Spleen (tissue), 11 donors: ENCODE measurements around the gene RBBP8NL. TPM values are rescaled to one million over a fixed set of nuclear protein-coding genes. Genes with fewer than 3 reads are reported as not detected.

ENCODE experiments used
- DNase-seq: peaks from one replicate; pipeline ENCODE4 v3.0.0-alpha.2; 2020
- H3K27ac ChIP-seq, 8 donors: fragments of 200-600 bp; sonication (generic) in 7 of 8; 1 replicate in 4 of 8; 2 replicates in 4 of 8; pipeline versions ENCODE4 v1.5.0 to v1.8.0; 2016 to 2021; ENCODE audit warnings: inconsistent platforms in 4 of 8, mild to moderate bottlenecking in 4 of 8, moderate library complexity in 1 of 8
- H3K27me3 ChIP-seq, 7 donors: fragments of 200-600 bp; sonication (generic) in 6 of 7; replicated peaks in 1 of 7; 1 replicate in 4 of 7; 2 replicates in 3 of 7; pipeline versions ENCODE4 v1.5.0 to v1.8.0; 2016 to 2021; ENCODE audit warnings: inconsistent platforms in 3 of 7, mild to moderate bottlenecking in 1 of 7
- H3K36me3 ChIP-seq, 6 donors: fragments of 200-600 bp; sonication (generic) in 5 of 6; 1 replicate in 4 of 6; 2 replicates in 2 of 6; pipeline versions ENCODE4 v1.5.0 to v1.8.0; 2016 to 2021; ENCODE audit warnings: inconsistent platforms in 2 of 6
- H3K4me1 ChIP-seq, 6 donors: fragments of 200-600 bp; sonication (generic) in 5 of 6; 1 replicate in 3 of 6; 2 replicates in 3 of 6; pipeline versions ENCODE4 v1.5.0 to v1.8.0; 2016 to 2021; ENCODE audit warnings: inconsistent platforms in 3 of 6
- H3K4me3 ChIP-seq, 8 donors: fragments of 200-600 bp; sonication (generic) in 7 of 8; 1 replicate in 4 of 8; 2 replicates in 4 of 8; pipeline versions ENCODE4 v1.5.0 to v1.8.0; 2016 to 2021; ENCODE audit warnings: inconsistent platforms in 4 of 8, mild to moderate bottlenecking in 4 of 8, moderate library complexity in 2 of 8
- H3K9me3 ChIP-seq, 8 donors: fragments of 200-600 bp; sonication (generic) in 7 of 8; 1 replicate in 4 of 8; 2 replicates in 4 of 8; pipeline versions ENCODE4 v1.5.0 to v1.8.0; 2016 to 2021; ENCODE audit warnings: inconsistent platforms in 4 of 8
- CTCF ChIP-seq, 11 experiments: fragments of 200-600 bp in 7 of 11; fragments of 450-650 bp in 4 of 11; sonication (generic) in 4 of 11; IDR thresholded peaks in 8 of 11; conservative IDR thresholded peaks in 3 of 11; 1 replicate in 7 of 11; 2 replicates in 4 of 11; pipeline versions ENCODE4 v1.4.0 to v1.8.0; 2016 to 2021; ENCODE audit warnings: antibody characterized with exemption in 11 of 11, inconsistent platforms in 4 of 11, mild to moderate bottlenecking in 1 of 11
- POLR2A ChIP-seq, 3 donors: fragments of 450-650 bp; IDR thresholded peaks; one replicate each; pipeline ENCODE4 v1.5.1; 2017; ENCODE audit warnings: antibody characterized with exemption in 3 of 3, mild to moderate bottlenecking in 1 of 3
- POLR2AphosphoS5 ChIP-seq, 3 donors: sonication (generic); formaldehyde crosslinking; IDR thresholded peaks; one replicate each; pipeline ENCODE4 v1.5.1; 2017; ENCODE audit warnings: antibody characterized with exemption in 3 of 3
- WGBS, 5 donors: extraction: QIAGEN DNeasy Blood & Tissue Kit in 3 of 5; methylation state at CpG; one replicate each; pipeline versions ENCODE4 v1.1.5 to v1.1.7; 2013 to 2018; 5-methylcytosine and 5-hydroxymethylcytosine counted together
- intact Hi-C: fragments of 100-400 bp; cut with DNase I; formaldehyde crosslinking; loops from one replicate; pipeline ENCODE4 v1.15.0; 2023; ENCODE audit warnings: low total_unique reads
- polyA plus RNA-seq, 3 donors: library from polyadenylated mRNA; stranded (reverse); fragments of 200-250 nt; gene quantifications; one replicate each; pipeline ENCODE4 v1.2.1, GENCODE V29; 2013
- total RNA-seq, 7 donors: library from RNA; depleted of rRNA in 3 of 7; stranded (reverse); fragments of >200 nt in 3 of 7; fragmentation: NEBNext Ultra II Directional in 4 of 7; extraction: Animal tissue kit (Norgen Biotek cat#: 25700) in 4 of 7; gene quantifications; one replicate each; pipeline versions ENCODE4 v1.1.0 to v1.2.1, GENCODE V29; 2016 to 2021
- donor health status: healthy with polysubstance abuse.
- donor health status: DM: no; HTN: no; CAD: no; lungs with moderate emphysema.
- donor health status: DM: no; HTN: no; CAD: no.
- donor health status: Bipolar disorder and iron deficiency.
- donor health status: healthy.
- donor health status: DM: no; HTN: no; CAD: no.
- donor health status: DM: yes; HTN: yes; CAD: no.

The RBBP8NL gene
- total and polyA plus RNA-seq, 10 donors = 0.03 TPM; not detected in 9

GRCh38 chr20:62360854-62361798, 66.2 kb downstream of the RBBP8NL start:
- WGBS, 5 donors = 68 to 78% (median 72%) methylated on average over 24 to 25 of the region's 25 CpGs
- peaks cover 21 to 95% (median 71%) of the 10 kb centered on the region in 6 donors for H3K4me1 ChIP-seq
- no peaks in the 10 kb centered on the region for H3K9me3 ChIP-seq
- TF ChIP-seq POLR2AphosphoS5 (IDR thresholded peaks at IDR 0.05) (no peak), POLR2A (IDR thresholded peaks at IDR 0.05) (no peak), CTCF (IDR thresholded peaks at IDR 0.05 in 8 of 11, conservative IDR thresholded peaks at IDR 0.05 in 3 of 11) (no peak)
- peaks cover 0 to 19% (median 0%) of the 10 kb centered on the region in 6 donors for H3K36me3 ChIP-seq
- peak overlapping the region in 6 of 8 donors; percentile 22 to 70 (median 52) for H3K27ac ChIP-seq
- H3K4me3 ChIP-seq = no peak overlapping the region
- intact Hi-C loops = no loop called here
- no peak for DNase-seq
- peaks cover 0 to 19% (median 2%) of the 10 kb centered on the region in 7 donors for H3K27me3 ChIP-seq

Other genes with a start within 250 kb of the RBBP8NL start
- gene MTG2, start 244.5 kb downstream of the RBBP8NL start, total RNA-seq = 10 to 100 TPM; 22.6 to 39.8 (median 37.5) TPM
- gene MTG2, start 244.5 kb downstream of the RBBP8NL start, polyA plus RNA-seq = 10 to 100 TPM; 26.9 to 41.3 (median 37.7) TPM
- not detected for gene HRH3, start 207.3 kb downstream of the RBBP8NL start, total RNA-seq
- not detected for gene HRH3, start 207.3 kb downstream of the RBBP8NL start, polyA plus RNA-seq
- gene OSBPL2, start 189.0 kb downstream of the RBBP8NL start, total RNA-seq = 10 to 100 TPM; 40.6 to 81.7 (median 64.8) TPM
- 10 to 100 TPM in 2 of 3 donors, 1 to 10 TPM in 1; 9.2 to 19.6 (median 14.0) TPM for gene OSBPL2, start 189.0 kb downstream of the RBBP8NL start, polyA plus RNA-seq
- 100 to 1,000 TPM in 2 of 7 donors, 10 to 100 TPM in 5; 67.1 to 112 (median 82.3) TPM for gene ADRM1, start 124.5 kb downstream of the RBBP8NL start, total RNA-seq
- 10 to 100 TPM; 60.5 to 95.6 (median 74.7) TPM for gene ADRM1, start 124.5 kb downstream of the RBBP8NL start, polyA plus RNA-seq
- 100 to 1,000 TPM in 4 of 7 donors, 10 to 100 TPM in 3; 69.8 to 203 (median 108) TPM for gene LAMA5, start 60.2 kb downstream of the RBBP8NL start, total RNA-seq
- 100 to 1,000 TPM in 2 of 3 donors, 10 to 100 TPM in 1; 46.5 to 266 (median 128) TPM for gene LAMA5, start 60.2 kb downstream of the RBBP8NL start, polyA plus RNA-seq
- gene RPS21, start 40.4 kb downstream of the RBBP8NL start, total RNA-seq = 1,000 to 10,000 TPM; 1,168 to 3,909 (median 1,666) TPM
- over 10,000 TPM in 2 of 3 donors, 1,000 to 10,000 TPM in 1; 9,792 to 11,722 (median 10,372) TPM for gene RPS21, start 40.4 kb downstream of the RBBP8NL start, polyA plus RNA-seq
- gene CABLES2, start 20.3 kb downstream of the RBBP8NL start, total RNA-seq = 1 to 10 TPM; 3.9 to 5.9 (median 4.1) TPM
- gene CABLES2, start 20.3 kb downstream of the RBBP8NL start, polyA plus RNA-seq = 1 to 10 TPM; 2.0 to 2.7 (median 2.4) TPM
- gene GATA5, start 48.5 kb upstream of the RBBP8NL start, total RNA-seq = under 1 TPM in 2 of 7 donors, not detected in 5; 0.13 to 0.19 TPM
- gene GATA5, start 48.5 kb upstream of the RBBP8NL start, polyA plus RNA-seq = under 1 TPM in 1 of 3 donors, not detected in 2; 0.02 TPM
- 10 to 100 TPM in 2 of 7 donors, 1 to 10 TPM in 5; 2.9 to 16.3 (median 7.1) TPM for gene SLCO4A1, start 215.0 kb upstream of the RBBP8NL start, total RNA-seq
- gene SLCO4A1, start 215.0 kb upstream of the RBBP8NL start, polyA plus RNA-seq = 1 to 10 TPM; 4.7 to 7.7 (median 5.9) TPM